HG03108 (cell line): ENCODE measurements around the gene PON1.

Source experiments
- ATAC-seq: cut with Tn5 transposase; IDR thresholded peaks from one replicate; pipeline ENCODE4 v1.9.1; 2021; ENCODE audit warnings: moderate library complexity; ENCODE audit not compliant: unreplicated experiment

Gene PON1

DNA sequence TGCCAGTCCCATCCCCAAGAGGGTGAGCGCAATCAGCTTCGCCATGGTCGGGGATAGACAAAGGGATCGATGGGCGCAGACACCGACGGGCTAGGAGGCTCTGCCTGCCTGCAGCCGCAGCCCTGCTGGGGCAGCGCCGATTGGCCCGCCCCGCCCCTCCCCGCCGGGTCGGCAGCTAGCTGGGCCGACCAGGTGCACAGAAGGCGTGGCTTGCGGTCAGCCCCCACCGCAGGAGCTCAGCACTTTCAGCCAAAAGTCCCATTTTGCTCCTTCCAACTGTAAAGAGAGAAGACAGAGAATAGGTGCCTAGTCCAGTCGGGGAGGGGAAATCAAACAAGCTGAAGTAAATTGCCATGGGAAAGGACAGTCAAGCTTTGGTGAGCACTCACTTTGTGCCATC, at the start of gene PON1:
TSS of gene PON1 (minus strand) at position 102 of the 400 bp plus-strand sequence. CDS start at position 45, 57 bp downstream.
- ATAC-seq, result no peak

DNA sequence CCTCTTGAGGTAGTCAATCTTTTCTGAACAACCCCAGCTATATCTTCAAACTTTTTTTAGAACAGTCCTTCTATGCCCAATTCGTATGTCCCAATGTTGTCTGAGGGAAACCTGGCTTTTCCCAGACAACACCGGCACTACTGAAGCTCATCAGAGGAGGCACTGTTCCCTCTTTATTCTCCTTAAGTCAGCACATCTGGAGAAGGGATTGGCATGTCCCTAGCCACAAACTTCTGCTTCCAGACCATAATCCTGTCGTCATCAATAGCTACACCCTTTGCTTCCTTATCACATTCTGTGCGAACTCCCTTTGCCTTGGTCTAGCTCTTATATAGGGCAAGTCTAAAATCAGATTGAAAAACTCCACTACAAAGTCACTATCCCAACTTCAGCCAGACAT, 49.0 kb upstream of the PON1 start:
- ATAC-seq, result no peak

DNA sequence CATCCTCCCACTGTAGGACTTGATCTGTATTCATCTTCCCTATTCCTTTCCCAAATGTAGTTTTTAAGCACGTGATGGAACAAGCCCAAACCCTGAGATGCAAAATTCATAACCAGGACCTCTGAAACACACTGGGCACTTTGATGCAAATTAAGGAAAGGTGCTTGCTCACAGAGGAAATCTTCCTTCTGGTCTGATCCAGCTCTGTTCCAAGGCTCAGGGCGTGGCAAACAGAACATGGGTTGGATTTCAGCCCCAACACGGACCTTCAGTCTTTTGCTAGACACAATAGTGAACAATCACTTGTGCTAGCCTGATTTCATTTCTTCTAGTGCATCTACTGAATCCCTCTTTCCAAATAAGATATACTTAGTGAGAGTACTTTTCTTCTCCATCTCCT, 43.9 kb upstream of the PON1 start:
- ATAC-seq, result no peak

DNA sequence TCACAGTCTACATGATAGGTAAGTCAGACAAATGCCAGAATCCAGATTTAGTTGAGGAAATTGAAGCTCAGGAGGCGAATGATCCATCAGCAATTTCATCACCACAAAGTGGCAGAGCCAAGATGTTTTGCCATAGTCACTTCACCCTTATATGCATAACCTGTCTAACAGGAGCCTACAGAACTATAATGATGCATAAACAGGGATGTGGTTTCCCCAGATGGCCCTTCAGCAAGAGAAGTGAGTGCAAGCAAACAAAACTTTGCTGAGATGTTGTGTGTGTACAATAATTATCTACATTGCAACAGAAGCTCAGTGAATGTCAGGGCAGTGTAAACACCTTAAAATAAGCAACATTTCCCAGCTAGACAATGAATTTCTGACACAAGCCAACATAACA, 43.3 kb upstream of the PON1 start:
- no peak for ATAC-seq

DNA sequence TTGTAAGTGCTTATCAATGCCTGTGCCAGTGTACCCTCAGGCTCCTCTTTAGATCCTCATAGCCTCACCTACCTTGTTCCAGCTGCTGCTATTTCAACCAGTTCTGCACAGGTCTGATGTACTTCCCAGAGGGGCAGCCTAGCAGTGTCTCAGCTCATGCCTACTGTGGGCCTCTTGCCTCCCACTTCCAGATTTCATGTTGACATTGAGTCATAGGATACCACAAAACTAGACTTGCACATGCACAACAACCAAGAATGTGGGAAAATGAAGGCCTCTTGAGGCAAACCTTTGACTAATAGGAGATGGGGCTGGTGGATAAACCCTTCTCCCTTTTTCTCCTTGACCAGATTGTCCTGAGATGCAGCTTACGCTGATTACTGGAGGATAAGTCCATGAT, 40.8 kb upstream of the PON1 start:
- ATAC-seq, result no peak

DNA sequence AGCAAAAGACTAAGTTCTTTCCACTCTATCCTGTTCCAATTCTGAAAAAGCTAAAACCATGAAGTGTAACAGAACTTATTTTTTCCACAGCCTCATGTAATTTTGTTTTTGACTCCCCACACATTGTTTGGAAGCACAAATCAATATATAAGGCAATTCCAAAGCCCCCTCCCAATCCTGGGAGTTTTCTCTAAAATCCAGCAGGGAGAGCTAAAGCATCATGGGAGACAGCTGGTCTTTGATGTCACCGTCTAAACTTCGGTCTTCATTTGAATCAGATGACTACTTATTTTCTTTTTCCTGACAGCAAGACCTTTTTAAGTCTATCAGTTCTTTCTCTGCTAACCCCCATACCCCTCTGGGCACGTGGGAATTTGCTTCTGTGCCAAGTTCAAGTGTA, 33.3 kb upstream of the PON1 start:
- no peak for ATAC-seq

DNA sequence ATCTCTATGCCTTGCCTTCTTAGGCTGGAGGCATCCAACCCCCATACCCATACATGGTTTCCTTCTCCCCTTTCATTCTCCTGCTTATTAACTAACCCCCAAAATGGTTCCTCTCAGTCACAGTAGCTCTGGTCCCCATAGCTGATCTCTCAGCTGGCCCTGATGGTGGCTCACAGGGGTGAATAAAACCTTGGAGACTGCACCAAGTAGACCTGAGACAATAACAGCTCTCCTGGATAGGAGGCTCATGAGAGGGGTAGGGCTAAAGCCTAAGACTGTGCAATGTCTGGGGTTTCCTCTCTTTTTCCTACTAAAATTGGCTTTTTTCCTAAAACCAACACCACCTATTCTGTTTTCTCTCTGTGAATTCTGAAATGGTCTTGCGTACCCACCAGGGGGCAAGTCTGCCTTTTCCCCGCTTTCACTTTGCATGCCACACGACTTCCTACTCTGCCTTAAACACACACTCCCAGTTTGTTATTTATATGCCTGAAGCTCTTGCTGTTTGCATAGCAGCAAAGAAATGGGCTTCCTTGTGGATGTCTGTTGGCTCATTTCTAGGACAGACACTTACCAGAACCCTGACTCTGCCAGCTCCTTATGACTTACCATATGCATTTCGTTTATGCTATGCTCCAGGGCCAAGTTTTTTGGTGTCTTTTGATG, 18.4 kb upstream of the PON1 start:
- ATAC-seq, result no peak

DNA sequence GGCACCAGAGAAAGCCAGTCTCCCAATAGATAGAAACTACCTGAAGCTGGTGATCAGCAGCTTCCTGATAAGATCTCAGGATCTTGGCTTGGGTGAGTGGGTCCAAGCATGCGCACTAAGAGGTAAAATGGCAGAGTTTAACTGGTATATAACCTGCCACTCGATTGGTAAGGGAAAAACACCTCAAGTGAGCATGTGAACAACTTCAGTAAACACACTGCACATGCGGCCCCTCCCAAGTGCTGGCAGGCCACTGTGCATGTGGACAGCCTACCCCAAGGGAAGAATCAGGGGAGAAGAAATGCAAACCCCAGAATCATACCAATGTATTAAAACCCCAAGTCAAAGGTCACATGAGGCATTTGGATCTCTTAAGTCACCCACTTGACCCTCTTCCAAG, 17.7 kb upstream of the PON1 start:
- no peak for ATAC-seq

DNA sequence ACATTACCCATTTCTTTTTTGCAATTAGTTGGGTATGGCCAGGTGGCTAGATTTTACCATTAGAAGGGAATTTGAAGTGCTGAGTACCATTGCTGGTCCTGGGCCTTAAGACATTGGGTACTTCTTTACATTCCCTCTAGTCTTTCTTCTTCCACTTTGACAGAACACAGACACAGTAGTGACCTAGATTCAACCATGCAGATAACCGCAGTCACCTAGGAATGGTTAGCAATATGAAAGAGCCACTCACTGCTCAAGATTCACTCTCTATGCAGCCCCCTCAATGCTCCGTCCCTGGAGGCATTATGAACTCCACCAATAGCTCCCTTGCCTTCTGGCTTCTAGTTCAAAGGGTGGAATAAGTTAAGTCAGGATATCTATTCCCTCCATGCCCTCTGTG, 16.2 kb upstream of the PON1 start:
- no peak for ATAC-seq

DNA sequence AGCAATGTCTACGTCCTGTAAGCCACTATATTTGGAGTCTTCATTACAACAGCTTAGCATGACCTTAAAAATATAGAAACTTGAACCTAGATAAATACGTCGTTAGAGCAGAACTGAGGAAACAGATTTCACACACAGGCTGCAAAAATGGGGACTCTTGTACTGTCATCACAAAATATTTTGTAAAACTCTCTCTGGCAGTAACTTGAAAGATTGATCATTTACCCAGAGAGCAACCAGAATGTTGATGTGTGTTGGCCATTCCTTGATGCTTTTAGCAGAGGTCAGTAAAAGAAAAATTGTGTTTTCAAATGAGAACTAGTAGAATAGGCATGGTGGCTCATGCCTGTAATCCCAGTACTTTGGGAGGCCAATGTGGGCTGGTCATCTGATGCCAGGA, 14.5 kb upstream of the PON1 start:
- no peak for ATAC-seq

DNA sequence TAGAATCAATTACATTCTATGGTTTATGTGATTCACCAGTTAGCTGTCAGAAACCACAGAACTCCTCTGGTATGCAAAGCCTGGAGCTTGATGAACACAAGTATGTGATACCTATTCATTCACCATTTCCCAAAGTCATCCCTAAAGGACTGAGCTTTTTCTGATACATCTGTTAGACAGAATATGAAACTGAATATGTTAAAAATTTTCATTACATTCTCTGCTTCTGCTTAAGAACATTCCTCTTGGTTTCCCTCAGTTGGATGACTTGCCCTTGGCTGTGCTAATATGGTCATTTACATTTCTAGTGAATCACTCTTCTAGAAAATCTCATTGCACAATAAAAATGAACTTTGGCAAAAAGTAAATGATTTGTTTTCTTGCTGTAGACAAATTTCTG, 10.8 kb upstream of the PON1 start:
- no peak for ATAC-seq

DNA sequence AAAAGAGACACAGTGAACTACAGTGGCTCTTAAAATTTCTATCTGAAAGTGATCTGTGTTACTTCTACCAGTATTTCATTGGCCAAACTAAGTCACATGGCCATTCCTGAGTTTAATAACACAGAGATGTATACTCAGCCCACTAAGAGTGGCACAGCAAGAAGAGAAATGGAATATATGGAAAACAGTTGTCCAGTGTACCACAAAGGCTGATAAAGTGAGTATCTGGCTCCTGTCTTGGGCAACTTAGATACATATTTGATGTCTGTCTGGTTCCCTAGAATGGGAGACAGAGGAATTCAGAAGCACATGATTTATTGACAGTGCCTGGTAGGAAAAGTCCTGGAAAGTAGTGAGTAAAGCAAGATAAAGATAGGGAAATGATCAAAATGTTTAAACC, 10.1 kb upstream of the PON1 start:
- ATAC-seq, result no peak

DNA sequence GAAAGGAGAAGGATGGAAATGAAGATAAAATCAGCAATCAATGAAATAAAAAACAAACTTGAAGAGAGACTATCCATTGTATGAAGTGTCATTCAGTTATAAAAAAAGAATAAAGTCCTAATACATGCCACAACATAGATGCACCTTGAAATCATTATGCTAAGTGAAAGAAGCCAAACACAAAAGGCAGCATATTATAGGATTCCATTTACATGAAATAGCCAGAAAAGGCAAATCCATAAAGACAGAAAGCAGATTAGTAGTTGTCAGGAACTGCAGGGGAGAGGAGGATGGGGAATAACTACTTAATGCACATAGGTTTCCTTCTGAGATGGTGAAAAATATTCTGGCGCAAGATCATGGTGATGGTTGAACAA, 6.6 kb upstream of the PON1 start:
- ATAC-seq, result no peak

DNA sequence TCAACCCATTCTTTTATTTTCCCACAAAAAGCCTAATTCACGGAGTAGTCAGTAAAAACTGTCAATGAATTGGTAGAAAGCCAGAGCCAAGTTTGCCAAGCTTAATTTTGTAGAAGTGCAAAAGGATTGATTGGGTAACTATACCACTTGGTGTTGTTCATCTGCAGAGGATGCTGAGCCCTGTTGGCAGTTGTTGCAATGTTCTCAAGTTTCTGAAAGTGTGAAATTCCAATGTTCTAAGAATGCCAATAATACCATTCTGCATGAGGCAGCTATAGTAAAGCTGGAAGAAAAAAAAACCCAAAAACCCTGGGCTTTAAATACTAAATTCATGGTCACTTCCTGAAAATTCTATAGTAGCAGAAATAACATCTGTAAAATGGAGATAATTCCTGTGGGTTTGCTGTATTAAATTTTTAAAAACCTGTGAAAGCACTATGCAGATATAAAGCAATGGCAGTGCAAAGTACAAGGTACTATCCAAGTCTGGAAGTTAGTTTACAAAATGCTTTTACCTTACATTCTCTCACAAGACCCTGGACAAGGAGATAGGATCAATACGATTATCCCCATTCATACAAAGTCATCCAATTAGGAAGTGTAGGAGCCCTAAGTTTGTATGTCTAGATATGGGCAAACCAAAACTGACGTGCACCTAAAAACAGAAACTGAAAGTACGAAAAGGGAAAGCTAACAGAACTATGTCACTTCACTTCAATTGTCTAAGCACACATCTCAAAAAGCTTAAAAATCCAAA, 6.0 kb upstream of the PON1 start:
- peak; percentile 90 for ATAC-seq

DNA sequence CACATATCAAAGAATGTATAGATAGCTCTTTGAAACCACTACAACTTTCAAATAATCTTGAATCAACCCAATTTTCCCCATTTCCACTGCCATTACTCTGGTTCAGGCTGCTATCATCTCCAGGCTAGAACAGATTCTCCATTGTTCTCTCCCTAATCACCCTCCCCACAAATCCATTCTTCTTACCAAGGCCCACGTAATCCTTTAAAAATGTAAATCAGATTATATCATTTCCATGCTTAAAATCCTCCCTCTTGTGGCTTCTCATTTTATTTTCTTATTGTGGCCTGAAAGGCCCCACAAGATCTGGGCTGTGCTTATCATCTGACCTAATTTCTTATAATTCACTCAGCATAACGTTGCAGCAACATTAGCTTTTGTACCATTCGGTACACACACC, 3.0 kb upstream of the PON1 start:
- no peak for ATAC-seq

DNA sequence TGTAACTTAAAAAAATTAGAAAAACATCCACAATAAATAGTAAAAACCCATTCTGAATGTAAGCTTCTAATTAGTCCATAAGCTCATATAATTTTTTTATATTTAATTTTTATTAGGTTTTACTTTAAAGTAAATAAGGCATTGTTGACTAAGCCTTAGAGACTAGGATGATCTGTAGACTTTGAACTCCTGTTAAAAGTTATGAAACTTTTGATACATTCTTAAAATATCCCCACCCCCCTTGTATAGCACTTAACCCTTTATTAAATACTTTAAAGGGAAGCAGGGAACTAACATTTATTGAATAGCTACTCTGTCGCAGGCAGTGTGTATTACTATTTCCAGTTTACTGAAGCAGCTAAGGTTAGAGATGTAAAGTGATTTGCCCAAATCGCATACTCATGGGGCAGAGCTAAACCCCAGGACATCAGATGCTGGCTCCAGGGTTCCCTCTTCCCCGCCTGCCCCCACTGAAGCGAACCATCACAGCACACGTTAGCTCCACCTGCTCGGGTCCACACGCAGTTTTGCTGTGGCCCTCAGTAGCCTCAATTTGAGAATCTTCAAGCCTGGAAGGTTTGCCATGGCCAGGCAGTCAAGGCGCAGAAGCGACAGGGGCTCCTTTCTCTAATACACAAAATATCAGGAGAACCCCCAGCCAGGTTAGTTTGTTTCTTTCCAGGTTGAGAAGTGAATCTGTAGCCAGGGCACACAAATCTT, 762 bp downstream of the PON1 start:
- ATAC-seq, result no peak

DNA sequence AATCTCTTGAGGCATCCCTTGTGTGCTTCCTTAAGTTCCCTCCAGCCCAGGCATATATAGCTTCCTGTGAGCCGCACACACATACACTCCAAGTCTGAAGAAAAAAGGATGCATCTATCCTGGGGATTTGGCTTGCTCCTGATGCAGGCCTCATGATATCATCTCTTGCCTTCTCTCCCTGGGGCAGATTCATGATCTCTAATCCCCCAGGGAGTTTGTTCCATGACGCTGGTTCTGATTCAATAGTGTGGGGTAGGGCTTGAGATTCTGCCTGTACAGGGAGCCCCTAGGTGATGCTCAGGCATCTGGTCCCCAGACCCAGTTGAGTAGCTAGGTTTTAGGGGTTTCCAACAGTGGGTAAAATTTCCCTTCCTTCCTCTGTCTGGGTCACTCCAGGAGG, 1.5 kb downstream of the PON1 start:
- ATAC-seq, result no peak

DNA sequence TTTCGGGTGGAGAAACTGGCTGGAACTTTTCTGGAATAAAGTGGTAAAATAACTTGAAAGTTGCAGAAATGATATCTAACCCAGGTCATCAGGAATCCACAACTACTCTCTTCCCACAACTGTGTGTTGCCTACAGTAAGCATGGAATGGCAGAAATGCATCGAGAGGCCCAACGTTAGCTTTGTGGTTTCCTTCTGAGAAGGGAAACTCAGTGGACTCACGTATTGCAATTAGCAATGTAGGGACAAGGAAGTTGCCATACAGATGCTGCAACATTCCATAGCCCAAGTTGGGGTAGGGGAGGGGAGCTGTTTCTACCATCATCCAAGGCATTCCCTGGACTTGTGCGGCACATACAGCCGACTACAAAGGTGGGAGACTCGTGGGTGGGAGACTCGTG, 1.9 kb downstream of the PON1 start:
- no peak for ATAC-seq

DNA sequence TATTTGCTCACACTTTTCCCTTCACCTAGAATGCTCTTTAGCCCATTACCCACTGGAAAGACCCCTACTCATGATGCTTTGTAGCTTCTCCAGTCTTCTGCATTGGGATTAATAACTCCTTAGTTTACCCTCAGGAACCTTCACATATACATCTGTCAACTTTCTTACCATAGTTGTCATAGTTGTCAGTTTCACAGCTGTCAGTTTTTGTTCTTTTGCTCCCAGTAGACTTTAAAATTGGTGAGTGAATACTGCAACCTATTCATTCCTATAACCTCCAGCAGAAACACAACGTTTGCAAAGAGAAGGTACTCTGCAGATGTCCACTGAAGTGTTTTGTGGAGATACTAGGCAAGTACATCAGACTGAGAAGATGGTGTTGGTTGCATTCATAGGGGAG, 2.6 kb downstream of the PON1 start:
- no peak for ATAC-seq

DNA sequence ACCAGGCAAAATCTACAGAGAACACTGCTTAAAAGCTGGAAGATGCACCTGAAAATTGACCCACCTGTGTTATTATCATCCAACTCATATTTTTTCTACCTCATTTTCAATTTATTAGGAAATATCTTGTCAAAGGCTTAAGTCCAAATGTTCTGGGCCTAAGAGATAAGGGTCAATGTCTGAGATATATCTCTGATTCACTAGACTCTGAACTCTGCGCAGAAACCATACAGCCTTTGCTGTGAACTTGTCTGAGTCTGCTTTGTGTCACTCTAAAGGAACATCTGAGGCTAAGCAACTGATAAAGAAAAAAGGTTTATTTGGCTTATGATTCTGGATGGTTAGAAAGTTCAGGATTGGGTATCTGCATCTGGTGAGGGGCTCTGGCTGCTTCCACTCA, 3.7 kb downstream of the PON1 start:
- ATAC-seq, result no peak

DNA sequence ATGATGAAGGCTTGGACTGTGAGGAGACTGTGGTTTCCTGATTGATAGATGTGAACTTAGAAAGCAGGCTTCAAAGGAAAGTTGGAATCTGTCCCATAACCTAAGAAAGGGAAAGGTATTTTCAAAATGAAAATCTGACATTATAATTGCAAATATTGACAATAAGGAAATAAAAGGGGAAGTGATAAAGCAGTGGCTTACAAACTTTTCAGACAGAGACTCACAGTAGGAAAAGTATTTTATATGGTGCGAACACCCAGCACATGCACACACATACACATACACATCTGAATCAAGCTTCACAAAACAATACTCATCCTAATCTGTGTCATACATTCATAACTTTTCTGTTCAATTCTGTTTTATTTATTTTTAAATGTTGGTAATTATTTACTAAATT, 4.8 kb downstream of the PON1 start:
- ATAC-seq, result no peak

DNA sequence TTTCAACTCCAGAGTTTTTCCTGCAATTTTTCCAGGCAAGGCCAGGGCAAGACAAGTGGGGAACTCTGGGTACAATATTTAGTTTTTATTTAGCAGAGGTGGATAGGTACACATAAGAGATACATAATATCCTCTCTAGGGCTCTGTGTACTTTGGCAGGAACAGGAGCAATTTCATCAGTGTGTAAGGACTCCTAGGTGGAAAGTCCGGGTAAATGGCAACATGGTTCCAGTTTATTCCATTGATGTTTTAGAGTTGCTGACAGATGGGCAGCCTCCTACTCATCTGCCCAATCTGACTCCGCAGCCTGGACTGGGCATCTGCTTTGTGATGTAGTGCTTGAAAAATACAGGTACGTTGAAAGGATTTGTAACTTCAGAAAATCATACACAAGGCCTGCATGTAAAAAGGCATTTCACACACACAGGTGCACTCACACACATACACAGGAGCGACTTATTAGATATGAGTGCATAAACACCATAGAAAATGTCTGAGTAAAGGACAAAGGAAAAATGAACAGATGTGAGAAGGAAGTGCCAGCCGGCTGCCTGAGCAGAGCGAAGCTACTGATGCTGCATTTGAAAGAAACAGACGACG, 5.7 kb downstream of the PON1 start:
- ATAC-seq, result no peak
